Naive thymus-derived CD8-positive, alpha-beta T cell (primary cell): Measurements from ENCODE around the gene RAD51B. TPM values are rescaled to one million over a fixed set of nuclear protein-coding genes. Genes with fewer than 3 reads are reported as not detected.
A peak's percentile ranks its signal among the peaks of the same experiment; 100 is the strongest.
"Not testable (repeated sequence)": the region's sequence is repeated elsewhere in the genome, so short reads cannot be mapped to it uniquely, and the experiment has no call there.

Experiments
- ATAC-seq, 2 donors: fragments of 150-1000 bp; cut with Tn5 transposase in 1 of 2; sonication (Bioruptor Pico), chemical (Tn5 transposase) in 1 of 2; 1 replicate in 1 of 2; 2 replicates in 1 of 2; pipeline ENCODE4 v1.10.0; 2021; ENCODE audit warnings: mild to moderate bottlenecking in 2 of 2, moderate library complexity in 2 of 2
- POLR2A ChIA-PET: fragments of 350-600 bp; sonication (Branson Sonifier 250); formaldehyde crosslinking; loops from one replicate; lab custom pipeline; 2021; ENCODE audit warnings: antibody characterized with exemption; lab: Charles Lee
- DNase-seq, 10 donors: peaks; one replicate each; pipeline versions ENCODE4 v3.0.0 to v3.0.0-alpha.2; 2020 to 2022
- H3K27ac Mint-ChIP-seq, 10 donors: one replicate each; pipeline ENCODE4 v1.8.0; 2020 to 2022; ENCODE audit warnings: mild to moderate bottlenecking in 10 of 10, mixed read lengths in 10 of 10, moderate library complexity in 4 of 10, inconsistent platforms in 1 of 10
- H3K27me3 Mint-ChIP-seq, 5 donors: one replicate each; pipeline ENCODE4 v1.8.0; 2021 to 2022; ENCODE audit warnings: mixed read lengths in 5 of 5
- H3K36me3 Mint-ChIP-seq, 3 donors: one replicate each; pipeline ENCODE4 v1.8.0; 2020 to 2022; ENCODE audit warnings: mixed read lengths in 3 of 3, mild to moderate bottlenecking in 2 of 3, inconsistent platforms in 1 of 3
- H3K4me1 Mint-ChIP-seq, 4 donors: one replicate each; pipeline ENCODE4 v1.8.0; 2021 to 2022; ENCODE audit warnings: mixed read lengths in 4 of 4
- H3K4me3 Mint-ChIP-seq, 10 donors: one replicate each; pipeline ENCODE4 v1.8.0; 2020 to 2022; ENCODE audit warnings: mild to moderate bottlenecking in 10 of 10, mixed read lengths in 10 of 10, moderate library complexity in 6 of 10, inconsistent platforms in 1 of 10
- H3K9me3 Mint-ChIP-seq, 9 donors: one replicate each; pipeline ENCODE4 v1.8.0; 2020 to 2022; ENCODE audit warnings: mixed read lengths in 9 of 9, mild to moderate bottlenecking in 3 of 9, inconsistent platforms in 1 of 9, moderate library complexity in 1 of 9
- polyA plus RNA-seq, 3 donors: library from polyadenylated mRNA; unstranded; fragments of 300-500 nt; fragmentation: Illumina TruSeq; gene quantifications; one replicate each; pipeline ENCODE4 v1.2.3, GENCODE V29; 2021
- total RNA-seq, 8 experiments: library from RNA in 2 of 8; stranded (reverse) in 2 of 8; gene quantifications; one replicate each; pipeline ENCODE4 v1.2.3 and lab custom pipeline; 2021 to 2026

RAD51B gene
- total and polyA plus RNA-seq, 5 experiments from 2014 or later, result 15.1 to 30.0 (median 26.4) TPM

DNA sequence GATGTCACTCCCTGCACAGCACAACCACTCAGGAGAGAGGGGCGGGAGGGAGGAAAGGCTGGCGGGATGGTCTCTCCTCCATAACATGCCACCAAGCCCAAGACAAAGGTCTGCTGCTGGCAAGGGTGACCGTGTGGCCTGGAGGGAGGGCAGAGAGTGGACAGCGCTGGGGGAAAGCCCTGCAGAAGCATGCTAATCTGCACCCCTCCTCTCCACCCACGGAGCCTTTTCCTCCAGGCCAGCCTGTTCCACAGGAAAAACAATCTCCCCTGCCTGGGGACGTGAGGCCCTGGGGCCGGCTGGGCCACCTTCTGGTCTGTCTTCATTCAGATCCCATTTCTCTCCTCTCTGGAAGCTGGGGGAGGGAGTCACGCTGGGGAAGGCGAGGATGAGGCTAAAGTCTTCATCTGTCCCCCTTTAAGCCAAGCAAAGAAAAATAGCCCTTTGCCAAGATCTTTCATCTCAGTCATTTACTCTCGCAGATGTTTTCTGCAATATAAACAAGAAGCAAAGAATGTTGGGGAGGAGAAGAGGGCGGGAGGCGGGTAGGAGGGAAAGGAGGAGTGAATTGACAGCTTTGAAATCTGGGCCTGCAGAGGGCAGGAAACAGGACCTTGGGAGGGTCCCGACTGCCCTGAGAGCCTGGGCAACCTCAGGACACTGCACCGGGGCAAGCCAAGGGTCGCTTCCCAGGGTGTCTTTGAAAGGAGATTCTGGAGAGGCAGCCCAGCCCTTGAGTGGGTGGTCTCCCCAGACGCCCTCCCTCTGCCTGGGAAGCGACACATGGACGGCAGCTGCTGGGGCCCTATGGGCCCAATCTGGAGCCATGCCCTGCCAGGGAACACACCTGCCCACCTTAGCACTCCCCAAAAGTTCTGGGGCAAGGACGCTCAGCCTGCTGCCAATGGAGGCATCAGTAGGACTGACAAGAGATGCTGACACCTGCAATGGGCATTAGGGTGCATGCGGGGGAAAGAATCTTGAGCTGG, 839.7 kb downstream of the RAD51B start:
- no peaks in the 10 kb centered on the region for H3K9me3 Mint-ChIP-seq
- ATAC-seq (no peak), DNase-seq (no peak)
- peaks cover 17 to 36% (median 33%) of the 10 kb centered on the region in 4 donors for H3K4me1 Mint-ChIP-seq
- H3K4me3 Mint-ChIP-seq, result no peak overlapping the region
- H3K36me3 Mint-ChIP-seq, result no peaks in the 10 kb centered on the region
- POLR2A ChIA-PET, result no interaction called here
- no peaks in the 10 kb centered on the region for H3K27me3 Mint-ChIP-seq
- H3K27ac Mint-ChIP-seq, result no peak overlapping the region

DNA sequence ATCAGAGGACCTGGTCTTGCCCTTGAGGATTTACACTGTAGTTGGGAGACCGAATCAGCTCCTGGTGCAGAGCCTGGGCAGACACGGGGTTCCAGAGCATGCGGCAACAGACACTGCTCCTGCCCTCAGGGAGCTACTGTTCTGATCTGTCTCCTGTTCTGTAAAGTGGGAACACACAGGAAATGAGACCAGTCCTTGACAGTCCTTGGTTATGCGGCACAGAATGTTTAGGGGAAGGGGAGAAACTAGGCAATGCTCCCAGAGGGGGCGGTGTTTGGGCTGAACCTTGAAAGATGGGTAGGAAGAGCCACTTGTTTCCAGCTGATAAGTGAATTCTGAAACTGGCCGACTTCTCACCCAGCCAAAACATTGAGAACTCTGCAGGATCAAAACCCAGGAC, 840.9 kb downstream of the RAD51B start:
- DNase-seq (no peak), ATAC-seq (no peak)
- Mint-ChIP-seq H3K9me3 (no peaks in the 10 kb centered on the region), H3K4me3 (no peak overlapping the region), H3K27ac (peak overlapping the region in 2 of 10 donors; percentile 6 to 14), H3K27me3 (no peaks in the 10 kb centered on the region), H3K4me1 (peaks cover 16 to 33% (median 28%) of the 10 kb centered on the region in 4 donors), H3K36me3 (no peaks in the 10 kb centered on the region)
- POLR2A ChIA-PET, result interaction anchor here (0.6 kb wide), 1 partner anchor 129 kb away, joined by 3 read pairs; no protein-coding TSS in a partner anchor

DNA sequence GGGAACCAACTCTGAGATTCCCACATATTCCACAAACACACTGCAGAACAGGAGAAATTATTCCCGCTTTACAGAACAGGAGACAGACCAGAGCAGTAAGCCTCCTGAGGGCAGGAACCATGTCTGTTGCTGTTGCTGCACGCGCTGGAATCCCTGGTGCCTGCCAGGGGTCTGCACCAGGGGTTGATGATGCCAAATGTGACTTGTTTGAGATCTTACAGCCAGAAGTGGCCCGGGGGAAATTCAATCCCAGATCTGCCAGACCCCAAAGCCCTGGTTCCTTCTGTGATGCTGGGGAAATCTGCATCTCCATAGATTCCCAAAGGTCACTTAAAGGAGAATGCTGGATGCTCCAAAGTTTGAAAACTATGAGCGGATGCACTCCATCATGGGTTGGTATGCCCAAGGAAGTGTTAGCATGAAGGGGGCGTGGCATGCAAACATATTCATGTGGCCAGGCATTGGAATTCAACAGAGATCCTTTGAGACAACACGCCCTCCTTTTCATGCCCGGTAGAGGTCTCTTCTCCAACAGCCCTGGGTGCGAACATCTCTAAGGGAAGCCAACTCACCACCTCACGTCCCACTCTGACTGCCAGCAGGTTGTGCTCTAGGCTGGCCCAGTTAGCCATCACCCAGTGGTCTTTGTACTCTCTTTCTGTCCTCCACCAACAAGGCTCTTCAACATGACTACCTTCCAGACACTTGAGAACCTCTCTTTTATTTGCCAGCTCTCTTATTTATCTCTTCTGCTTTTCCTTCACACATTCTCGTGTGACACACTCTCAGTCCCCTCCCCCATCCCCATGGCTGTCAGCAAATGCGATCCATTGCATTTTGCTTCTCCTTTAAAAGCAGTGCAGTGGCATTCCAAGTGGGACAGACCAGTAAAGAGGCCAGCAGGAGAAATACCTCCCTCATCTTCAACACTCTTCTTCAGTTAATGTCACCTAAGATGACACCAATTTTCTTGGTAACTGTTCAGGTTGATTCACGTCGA, 841.9 kb downstream of the RAD51B start:
- peaks cover 23 to 40% (median 30%) of the 10 kb centered on the region in 4 donors for H3K4me1 Mint-ChIP-seq

DNA sequence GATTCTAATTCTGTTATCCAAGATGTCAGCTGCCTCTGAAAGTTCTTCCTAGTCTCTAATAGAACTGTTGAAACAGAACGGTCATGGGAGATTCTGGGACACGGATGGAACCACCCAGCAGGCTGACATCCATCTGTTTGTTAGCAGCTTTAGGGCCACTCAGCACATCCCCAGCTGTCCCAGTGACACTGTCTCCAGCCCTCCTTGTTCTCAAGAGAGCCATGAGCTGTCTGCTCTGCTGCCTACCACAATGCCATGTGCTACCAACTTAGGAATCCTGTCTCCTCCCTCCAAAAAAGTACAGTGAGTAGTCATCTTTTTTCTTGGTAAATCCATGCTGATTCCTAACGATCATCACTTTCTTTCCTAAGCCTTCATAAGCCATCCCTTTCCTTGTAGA, 842.8 kb downstream of the RAD51B start:
- ATAC-seq, result no peak
- no peaks in the 10 kb centered on the region for H3K9me3 Mint-ChIP-seq

More for the DNA sequence above, 841.9 kb downstream of the RAD51B start:
- POLR2A ChIA-PET, result interaction anchor here (0.7 kb wide), 1 partner anchor 126 kb away, joined by 3 read pairs; no protein-coding TSS in a partner anchor
- H3K9me3 Mint-ChIP-seq, result no peaks in the 10 kb centered on the region
- ATAC-seq (no peak), DNase-seq (no peak)
- H3K27ac Mint-ChIP-seq, result peak overlapping the region in 6 of 10 donors; percentile 25 to 81 (median 76)
- no peak overlapping the region for H3K4me3 Mint-ChIP-seq
- H3K27me3 Mint-ChIP-seq, result no peaks in the 10 kb centered on the region
- H3K36me3 Mint-ChIP-seq, result no peaks in the 10 kb centered on the region

DNA sequence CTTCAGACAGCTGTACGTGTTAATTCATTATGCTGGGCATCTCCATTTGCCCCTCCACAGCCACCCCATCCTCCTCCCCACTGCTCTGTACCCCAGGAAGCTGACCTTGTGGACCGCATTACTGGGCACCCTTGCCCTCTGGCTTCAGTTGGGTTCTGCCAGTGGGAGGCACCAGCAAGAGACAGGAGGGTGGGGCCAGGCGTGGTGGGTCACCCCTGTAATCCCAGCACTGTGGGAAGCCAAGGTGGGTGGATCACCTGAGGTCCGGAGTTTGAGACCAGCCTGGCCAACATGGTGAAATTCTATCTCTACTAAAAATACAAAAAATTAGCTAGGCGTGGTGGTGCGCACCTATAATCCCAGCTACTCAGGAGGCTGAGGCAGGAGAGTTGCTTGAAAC, 843.2 kb downstream of the RAD51B start:
- DNase-seq, H3K27me3 Mint-ChIP-seq, H3K36me3 Mint-ChIP-seq, H3K9me3 Mint-ChIP-seq, ATAC-seq: not testable (repeated sequence)
- Mint-ChIP-seq H3K4me1 (peaks cover 23 to 40% (median 30%) of the 10 kb centered on the region in 4 donors), H3K4me3 (peak overlapping the region in 2 of 10 donors; percentile 49 to 86), H3K27ac (peak overlapping the region in 6 of 10 donors; percentile 57 to 87 (median 65))
- POLR2A ChIA-PET, result interaction anchor here (1.0 kb wide), 1 partner anchor 380 kb away, joined by 3 read pairs; no protein-coding TSS in a partner anchor

More for the DNA sequence above, 842.8 kb downstream of the RAD51B start:
- DNase-seq, result no peak
- no peaks in the 10 kb centered on the region for H3K36me3 Mint-ChIP-seq
- H3K27me3 Mint-ChIP-seq, result no peaks in the 10 kb centered on the region
- POLR2A ChIA-PET, result interaction anchor here (0.7 kb wide), 1 partner anchor 125 kb away, joined by 3 read pairs; no protein-coding TSS in a partner anchor
- H3K27ac Mint-ChIP-seq, result peak overlapping the region in 7 of 10 donors; percentile 28 to 80 (median 57)
- no peak overlapping the region for H3K4me3 Mint-ChIP-seq
- peaks cover 23 to 40% (median 31%) of the 10 kb centered on the region in 4 donors for H3K4me1 Mint-ChIP-seq

GRCh38 chr14:68663385-68664076, 844.0 kb downstream of the RAD51B start:
- H3K36me3 Mint-ChIP-seq, result no peaks in the 10 kb centered on the region
- H3K27ac Mint-ChIP-seq, result peak overlapping the region in 8 of 10 donors; percentile 21 to 87 (median 68)
- H3K27me3 Mint-ChIP-seq, result no peaks in the 10 kb centered on the region
- ATAC-seq (no peak), DNase-seq (no peak)
- POLR2A ChIA-PET, result interaction anchor here (0.8 to 1.2 kb wide), 3 partner anchors 20 to 381 kb away, joined by 3 read pairs; no protein-coding TSS in a partner anchor
- H3K9me3 Mint-ChIP-seq, result no peaks in the 10 kb centered on the region
- H3K4me3 Mint-ChIP-seq, result peak overlapping the region; percentile 37 to 86 (median 60)
- peaks cover 23 to 40% (median 28%) of the 10 kb centered on the region in 4 donors for H3K4me1 Mint-ChIP-seq

GRCh38 chr14:68664225-68664681, 844.7 kb downstream of the RAD51B start:
- no peaks in the 10 kb centered on the region for H3K36me3 Mint-ChIP-seq
- ATAC-seq (no peak), DNase-seq (no peak)
- H3K4me1 Mint-ChIP-seq, result peaks cover 23 to 40% (median 28%) of the 10 kb centered on the region in 4 donors
- POLR2A ChIA-PET, result interaction anchor here (0.8 to 1.6 kb wide), 3 partner anchors 19 to 152 kb away, joined by 3 to 5 read pairs (median 3); no protein-coding TSS in a partner anchor
- peak overlapping the region in 1 of 10 donors; percentile 23 for H3K4me3 Mint-ChIP-seq
- H3K27me3 Mint-ChIP-seq, result no peaks in the 10 kb centered on the region
- no peaks in the 10 kb centered on the region for H3K9me3 Mint-ChIP-seq
- peak overlapping the region in 7 of 10 donors; percentile 30 to 82 (median 66) for H3K27ac Mint-ChIP-seq

DNA sequence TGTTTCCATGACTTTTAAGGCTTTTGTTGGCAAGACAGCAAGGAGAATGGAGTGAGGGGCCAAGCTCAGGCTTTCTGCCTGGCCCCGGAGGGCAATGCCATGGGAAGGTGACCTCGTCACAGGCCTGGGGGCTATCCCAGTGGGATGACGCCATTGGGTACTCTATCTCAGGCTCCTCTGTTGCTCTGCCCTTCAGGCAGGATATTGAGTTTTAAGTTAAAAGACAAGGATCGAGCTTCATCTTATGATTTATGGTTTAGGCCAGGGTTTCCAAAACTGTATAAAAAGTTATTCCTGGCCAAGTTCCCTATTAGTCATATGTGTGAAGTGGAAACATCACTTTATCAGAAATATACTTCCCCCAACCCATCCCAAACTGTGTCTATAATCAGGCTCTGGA, 845.6 kb downstream of the RAD51B start:
- Mint-ChIP-seq H3K4me1 (peaks cover 23 to 40% (median 28%) of the 10 kb centered on the region in 4 donors), H3K4me3 (no peak overlapping the region), H3K27me3 (no peaks in the 10 kb centered on the region), H3K9me3 (no peaks in the 10 kb centered on the region), H3K27ac (peak overlapping the region in 3 of 10 donors; percentile 9 to 70 (median 31)), H3K36me3 (no peaks in the 10 kb centered on the region)
- POLR2A ChIA-PET, result interaction anchor here (1.6 kb wide), 1 partner anchor 21 kb away, joined by 5 read pairs; no protein-coding TSS in a partner anchor
- ATAC-seq, result no peak
- no peak for DNase-seq

DNA sequence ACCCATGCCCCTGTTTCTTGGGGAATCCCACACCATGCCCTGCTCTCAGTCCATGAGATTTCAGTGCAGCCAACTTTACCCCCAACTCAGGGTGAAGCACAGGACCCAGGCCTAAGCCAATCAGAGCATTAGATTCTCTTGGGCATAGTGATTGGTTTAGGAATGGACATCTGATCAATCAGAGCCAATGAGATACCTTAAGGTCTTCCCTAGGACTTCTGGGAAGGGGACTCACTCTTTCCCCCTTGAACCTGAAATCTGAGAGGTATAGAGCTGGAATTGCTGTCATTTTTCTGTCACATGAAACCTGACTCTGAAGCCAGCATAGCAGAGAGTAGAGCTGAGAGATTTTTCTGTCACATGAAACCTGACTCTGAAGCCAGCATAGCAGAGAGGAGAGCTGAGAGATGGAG, 846.2 kb downstream of the RAD51B start:
- no peaks in the 10 kb centered on the region for H3K27me3 Mint-ChIP-seq
- ATAC-seq (no peak), DNase-seq (no peak)
- no peak overlapping the region for H3K4me3 Mint-ChIP-seq
- H3K27ac Mint-ChIP-seq, result peak overlapping the region in 4 of 10 donors; percentile 25 to 63 (median 44)
- no peaks in the 10 kb centered on the region for H3K9me3 Mint-ChIP-seq
- H3K36me3 Mint-ChIP-seq, result no peaks in the 10 kb centered on the region
- H3K4me1 Mint-ChIP-seq, result peaks cover 23 to 40% (median 28%) of the 10 kb centered on the region in 4 donors
- POLR2A ChIA-PET, result interaction anchor here (1.6 kb wide), 1 partner anchor 20 kb away, joined by 5 read pairs; no protein-coding TSS in a partner anchor

- Mint-ChIP-seq H3K36me3 (no peaks in the 10 kb centered on the region), H3K4me3 (peak overlapping the region in 1 of 10 donors; percentile 49), H3K4me1 (peaks cover 23 to 40% (median 28%) of the 10 kb centered on the region in 4 donors), H3K27ac (peak overlapping the region in 4 of 10 donors; percentile 20 to 63 (median 34)), H3K27me3 (no peaks in the 10 kb centered on the region), H3K9me3 (no peaks in the 10 kb centered on the region)
- POLR2A ChIA-PET, result no interaction called here
- DNase-seq, result no peak
- ATAC-seq, result peak in 1 of 2 donors; percentile 51
Measured at GRCh38 chr14:68666236-68666635, 846.7 kb downstream of the RAD51B start.

GRCh38 chr14:68666899-68667298, 847.3 kb downstream of the RAD51B start:
- H3K9me3 Mint-ChIP-seq, result no peaks in the 10 kb centered on the region
- ATAC-seq (no peak), DNase-seq (no peak)
- no peak overlapping the region for H3K27ac Mint-ChIP-seq
- no peak overlapping the region for H3K4me3 Mint-ChIP-seq
- H3K4me1 Mint-ChIP-seq, result peaks cover 23 to 35% (median 27%) of the 10 kb centered on the region in 4 donors
- no peaks in the 10 kb centered on the region for H3K36me3 Mint-ChIP-seq
- H3K27me3 Mint-ChIP-seq, result no peaks in the 10 kb centered on the region
- POLR2A ChIA-PET, result no interaction called here
